ENCODE results near the gene KCNH1. TPM values are rescaled to one million over a fixed set of nuclear protein-coding genes. Genes with fewer than 3 reads are reported as not detected.

KCNH1 gene
- polyA plus RNA-seq, 1 of the 3 experiments (the other 2 are of a cell fraction) = 0.08 TPM

DNA sequence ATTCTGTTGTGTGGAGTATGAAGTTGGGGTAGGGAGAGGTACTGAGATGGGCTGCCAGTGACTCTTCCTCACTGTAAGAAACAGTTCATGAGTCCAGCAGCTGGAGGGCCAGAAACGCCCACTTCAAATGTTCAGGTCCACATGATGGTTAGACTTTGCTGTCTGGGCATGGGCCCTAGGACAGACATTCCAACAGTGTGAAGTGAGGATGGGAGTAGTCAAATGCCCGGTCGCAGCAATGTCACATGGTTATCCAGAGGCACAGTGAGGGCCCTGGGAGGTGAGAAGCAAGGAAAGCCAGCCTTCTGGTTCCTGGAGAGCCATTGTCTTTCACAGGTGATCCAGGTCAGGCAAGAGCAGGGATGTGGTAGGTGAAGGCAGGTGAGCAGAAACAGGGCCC lies 500.8 kb downstream of the KCNH1 start:
- TF ChIP-seq RXRA (IDR thresholded peaks at IDR 0.05; ENCODE audit: borderline replicate concordance, low read depth) (no peak), NFIC (IDR thresholded peaks at IDR 0.05; ENCODE audit: borderline replicate concordance) (no peak), GABPA (IDR thresholded peaks at IDR 0.05; ENCODE audit: low read depth) (no peak), TAF1 (IDR thresholded peaks at IDR 0.05; ENCODE audit: borderline replicate concordance, low read depth, low read length) (no peak), FOXJ3 (CRISPR knock-in tag; IDR thresholded peaks at IDR 0.05) (no peak), RAD21 (IDR thresholded peaks at IDR 0.05; ENCODE audit: low read length) (no peak), POLR2AphosphoS5 (IDR thresholded peaks at IDR 0.05; ENCODE audit: low read depth, low read length) (no peak), YY1 (IDR thresholded peaks at IDR 0.05; ENCODE audit: low read depth) (no peak), ELF1 (IDR thresholded peaks at IDR 0.05) (no peak), EP300 (IDR thresholded peaks at IDR 0.05; ENCODE audit: borderline replicate concordance in 1 of 2, low read depth in 1 of 2, low read length in 1 of 2) (no peak), SIN3A (IDR thresholded peaks at IDR 0.05; ENCODE audit: borderline replicate concordance, low read depth, low read length) (no peak), MXI1 (IDR thresholded peaks at IDR 0.05; ENCODE audit: low read depth, low read length) (no peak), JUND (IDR thresholded peaks at IDR 0.05) (no peak), TCF12 (IDR thresholded peaks at IDR 0.05) (no peak)
- TF ChIP-seq, protein P1, sequence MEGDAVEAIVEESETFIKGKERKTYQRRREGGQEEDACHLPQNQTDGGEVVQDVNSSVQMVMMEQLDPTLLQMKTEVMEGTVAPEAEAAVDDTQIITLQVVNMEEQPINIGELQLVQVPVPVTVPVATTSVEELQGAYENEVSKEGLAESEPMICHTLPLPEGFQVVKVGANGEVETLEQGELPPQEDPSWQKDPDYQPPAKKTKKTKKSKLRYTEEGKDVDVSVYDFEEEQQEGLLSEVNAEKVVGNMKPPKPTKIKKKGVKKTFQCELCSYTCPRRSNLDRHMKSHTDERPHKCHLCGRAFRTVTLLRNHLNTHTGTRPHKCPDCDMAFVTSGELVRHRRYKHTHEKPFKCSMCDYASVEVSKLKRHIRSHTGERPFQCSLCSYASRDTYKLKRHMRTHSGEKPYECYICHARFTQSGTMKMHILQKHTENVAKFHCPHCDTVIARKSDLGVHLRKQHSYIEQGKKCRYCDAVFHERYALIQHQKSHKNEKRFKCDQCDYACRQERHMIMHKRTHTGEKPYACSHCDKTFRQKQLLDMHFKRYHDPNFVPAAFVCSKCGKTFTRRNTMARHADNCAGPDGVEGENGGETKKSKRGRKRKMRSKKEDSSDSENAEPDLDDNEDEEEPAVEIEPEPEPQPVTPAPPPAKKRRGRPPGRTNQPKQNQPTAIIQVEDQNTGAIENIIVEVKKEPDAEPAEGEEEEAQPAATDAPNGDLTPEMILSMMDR (IDR thresholded peaks at IDR 0.05) = no peak
- TF ChIP-seq, protein P2, sequence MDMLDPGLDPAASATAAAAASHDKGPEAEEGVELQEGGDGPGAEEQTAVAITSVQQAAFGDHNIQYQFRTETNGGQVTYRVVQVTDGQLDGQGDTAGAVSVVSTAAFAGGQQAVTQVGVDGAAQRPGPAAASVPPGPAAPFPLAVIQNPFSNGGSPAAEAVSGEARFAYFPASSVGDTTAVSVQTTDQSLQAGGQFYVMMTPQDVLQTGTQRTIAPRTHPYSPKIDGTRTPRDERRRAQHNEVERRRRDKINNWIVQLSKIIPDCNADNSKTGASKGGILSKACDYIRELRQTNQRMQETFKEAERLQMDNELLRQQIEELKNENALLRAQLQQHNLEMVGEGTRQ (IDR thresholded peaks at IDR 0.05; ENCODE audit: borderline replicate concordance, low read depth, low read length) = no peak
- TF ChIP-seq, protein P3, sequence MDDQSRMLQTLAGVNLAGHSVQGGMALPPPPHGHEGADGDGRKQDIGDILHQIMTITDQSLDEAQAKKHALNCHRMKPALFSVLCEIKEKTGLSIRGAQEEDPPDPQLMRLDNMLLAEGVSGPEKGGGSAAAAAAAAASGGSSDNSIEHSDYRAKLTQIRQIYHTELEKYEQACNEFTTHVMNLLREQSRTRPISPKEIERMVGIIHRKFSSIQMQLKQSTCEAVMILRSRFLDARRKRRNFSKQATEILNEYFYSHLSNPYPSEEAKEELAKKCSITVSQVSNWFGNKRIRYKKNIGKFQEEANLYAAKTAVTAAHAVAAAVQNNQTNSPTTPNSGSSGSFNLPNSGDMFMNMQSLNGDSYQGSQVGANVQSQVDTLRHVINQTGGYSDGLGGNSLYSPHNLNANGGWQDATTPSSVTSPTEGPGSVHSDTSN (IDR thresholded peaks at IDR 0.05) = no peak
- TF ChIP-seq, protein P4, sequence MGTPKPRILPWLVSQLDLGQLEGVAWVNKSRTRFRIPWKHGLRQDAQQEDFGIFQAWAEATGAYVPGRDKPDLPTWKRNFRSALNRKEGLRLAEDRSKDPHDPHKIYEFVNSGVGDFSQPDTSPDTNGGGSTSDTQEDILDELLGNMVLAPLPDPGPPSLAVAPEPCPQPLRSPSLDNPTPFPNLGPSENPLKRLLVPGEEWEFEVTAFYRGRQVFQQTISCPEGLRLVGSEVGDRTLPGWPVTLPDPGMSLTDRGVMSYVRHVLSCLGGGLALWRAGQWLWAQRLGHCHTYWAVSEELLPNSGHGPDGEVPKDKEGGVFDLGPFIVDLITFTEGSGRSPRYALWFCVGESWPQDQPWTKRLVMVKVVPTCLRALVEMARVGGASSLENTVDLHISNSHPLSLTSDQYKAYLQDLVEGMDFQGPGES (IDR thresholded peaks at IDR 0.05; ENCODE audit: low read depth, low read length) = no peak
- no peaks in the 10 kb centered on the region for H3F3A ChIP-seq (replicated peaks; ENCODE audit: insufficient read depth)
- H3K4me2 ChIP-seq = no peak overlapping the region
- ChIA-PET CTCF (interaction anchor here (1.2 kb wide), 1 partner anchor 501 kb away, joined by 3 read pairs; the partner anchor contains the start of gene KCNH1), POLR2A (no interaction called here)
- peaks cover 0 to 10% of the 10 kb centered on the region in 2 experiments; a peak in 1 of 4 replicates for H3K4me1 ChIP-seq (ENCODE audit: control insufficient read depth in 1 of 2, insufficient read depth in 2 of 2, low read depth in 1 of 2, low read length in 1 of 2)
- no peak overlapping the region for H3K9ac ChIP-seq
- H3K27me3 ChIP-seq (ENCODE audit: insufficient read depth) = no peaks in the 10 kb centered on the region
- H3K9me3 ChIP-seq = no peaks in the 10 kb centered on the region
- no peaks in the 10 kb centered on the region for H3K36me3 ChIP-seq (replicated peaks in 1 of 2; ENCODE audit: control insufficient read depth in 1 of 2, insufficient read depth in 2 of 2, low read length in 1 of 2)
- no peaks in the 10 kb centered on the region for H3K9me2 ChIP-seq
- no peak overlapping the region for H3K4me3 ChIP-seq (ENCODE audit: low read depth in 2 of 2, low read length in 1 of 2)
- no peak for DNase-seq
- 83% methylated on average over 3 of the region's 3 CpGs for WGBS (ENCODE audit: low lambda C conversion rate)
- H2AFZ ChIP-seq (ENCODE audit: low read depth) = no peak overlapping the region
- H4K20me1 ChIP-seq (ENCODE audit: insufficient read depth) = no peaks in the 10 kb centered on the region
- H3K79me2 ChIP-seq (ENCODE audit: insufficient read depth) = no peaks in the 10 kb centered on the region
- no peak overlapping the region for H3K27ac ChIP-seq (ENCODE audit: low read depth in 2 of 2, low read length in 1 of 2)
